Activated CD8-positive, alpha-beta memory T cell treated with anti-CD3 and anti-CD28 coated beads for 36 hours (primary cell): ENCODE data around the gene ILF3. TPM values are rescaled to one million over a fixed set of nuclear protein-coding genes. Genes with fewer than 3 reads are reported as not detected.

ENCODE experiments used
- CTCF ChIA-PET: fragments of 350-600 bp; sonication (Branson Sonifier 250); formaldehyde crosslinking; loops from one replicate; lab custom pipeline; 2021; ENCODE audit warnings: antibody characterized with exemption; lab: Charles Lee
- POLR2A ChIA-PET: fragments of 350-600 bp; sonication (Branson Sonifier 250); formaldehyde crosslinking; loops from one replicate; lab custom pipeline; 2021; ENCODE audit warnings: antibody characterized with exemption; lab: Charles Lee
- total RNA-seq, 2 experiments: library from RNA; stranded (reverse); gene quantifications; one replicate each; pipeline ENCODE4 v1.2.3, GENCODE V29; 2021

Gene ILF3
- total RNA-seq, 2 experiments from 2014 or later = 476 to 479 TPM

DNA sequence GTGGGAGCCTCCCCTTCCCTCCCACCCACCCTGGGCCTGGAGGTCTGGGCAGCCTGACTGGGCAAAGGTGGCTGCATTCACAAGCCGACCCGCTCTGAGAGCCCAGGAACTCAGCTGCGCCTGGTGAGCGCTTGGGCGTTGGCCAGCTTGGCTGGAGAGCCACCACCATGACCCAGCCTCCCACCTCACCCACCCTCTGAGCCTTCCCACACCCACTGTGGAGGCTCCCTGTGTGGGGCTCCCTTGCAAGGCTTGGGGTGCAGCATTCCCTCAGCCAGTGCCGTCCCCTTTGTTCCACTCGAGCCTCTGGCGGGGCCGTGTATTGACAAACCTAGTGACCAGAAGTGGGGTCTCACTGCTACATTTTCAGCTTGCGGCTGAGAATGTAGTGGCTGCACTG lies 32.0 kb downstream of the ILF3 start:
- CTCF ChIA-PET = interaction anchor here (0.5 to 0.8 kb wide), 2 partner anchors 13 to 182 kb away, joined by 3 read pairs; no protein-coding TSS in a partner anchor
- POLR2A ChIA-PET = no interaction called here

GRCh38 chr19:10686661-10687517 lies 32.7 kb downstream of the ILF3 start:
- ChIA-PET POLR2A (no interaction called here), CTCF (interaction anchor here (0.5 to 3.7 kb wide), 3 partner anchors 13 to 153 kb away, joined by 3 to 20 read pairs (median 4); no protein-coding TSS in a partner anchor)

- POLR2A ChIA-PET = interaction anchor here (1.3 kb wide), 1 partner anchor 26 kb away, joined by 7 read pairs; no protein-coding TSS in a partner anchor
- CTCF ChIA-PET = interaction anchor here (0.5 to 3.7 kb wide), 2 partner anchors 12 to 154 kb away, joined by 4 to 20 read pairs; no protein-coding TSS in a partner anchor
These were observed 33.6 kb downstream of the ILF3 start for GRCh38 chr19:10687518-10688288.

- ChIA-PET POLR2A (interaction anchor here (1.3 kb wide), 1 partner anchor 27 kb away, joined by 7 read pairs; no protein-coding TSS in a partner anchor), CTCF (interaction anchor here (0.5 to 3.7 kb wide), 4 partner anchors 11 to 157 kb away, joined by 3 to 20 read pairs (median 4); partner anchors contain the start of gene QTRT1)
These were observed 34.6 kb downstream of the ILF3 start for GRCh38 chr19:10688545-10689280.

DNA sequence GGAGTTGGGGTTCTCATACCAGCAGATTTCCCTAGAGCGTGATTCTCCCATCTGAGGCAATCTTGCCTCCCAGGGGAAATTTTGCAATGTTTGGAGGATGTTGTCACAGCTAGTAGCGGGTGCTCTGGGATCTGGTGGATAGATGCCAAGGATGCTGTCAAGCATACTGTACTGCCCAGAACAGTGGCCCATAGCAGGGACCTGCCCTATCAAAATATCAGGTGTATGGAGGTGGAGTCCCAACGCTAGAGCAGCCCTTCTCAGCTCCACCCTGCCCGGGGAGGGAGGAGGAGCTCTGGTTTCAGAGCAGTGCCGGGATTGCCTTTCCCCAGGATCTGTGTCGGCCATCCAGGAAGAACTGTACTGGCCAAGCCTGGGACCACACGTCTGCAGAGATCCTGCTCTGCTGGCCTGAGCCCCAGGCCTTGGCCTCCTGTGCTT lies 36.2 kb downstream of the ILF3 start:
- POLR2A ChIA-PET = interaction anchor here (0.6 kb wide), 1 partner anchor 121 kb away, joined by 3 read pairs; no protein-coding TSS in a partner anchor
- CTCF ChIA-PET = interaction anchor here (3.7 kb wide), 1 partner anchor 9 kb away, joined by 20 read pairs; no protein-coding TSS in a partner anchor

DNA sequence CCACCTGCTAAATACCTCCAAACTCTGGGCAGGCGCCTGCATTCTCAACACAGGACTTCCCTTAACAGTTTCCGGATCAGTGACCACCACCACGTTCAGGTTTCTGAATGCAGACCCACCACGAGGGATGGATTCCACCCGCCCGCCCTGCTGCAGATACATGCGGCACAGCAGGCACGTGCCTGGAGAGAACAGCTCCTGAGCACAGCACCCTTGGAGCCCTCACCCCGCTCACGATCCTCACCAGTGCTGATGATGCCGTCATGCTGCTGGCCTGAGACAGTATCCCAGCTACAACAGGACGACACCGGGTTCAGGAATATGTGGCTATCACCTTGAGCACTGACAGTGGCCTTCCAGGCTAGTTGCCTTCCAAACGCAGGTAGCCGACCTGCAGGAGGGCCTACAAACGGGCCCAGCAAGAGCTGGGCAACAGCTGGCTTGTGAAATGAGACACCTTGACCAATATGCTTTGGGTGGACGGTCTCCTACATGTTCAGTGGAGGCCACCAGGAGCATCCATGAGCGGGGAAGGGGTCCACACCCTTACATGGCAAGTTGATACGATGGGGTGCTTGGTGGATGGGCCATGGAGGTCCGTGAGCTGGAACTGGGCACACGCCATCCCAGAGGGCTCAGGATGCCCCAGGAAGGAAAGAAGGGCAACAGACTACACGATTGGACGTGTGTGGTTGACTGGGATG lies 37.2 kb downstream of the ILF3 start:
- ChIA-PET CTCF (interaction anchor here (0.6 to 2.2 kb wide), 3 partner anchors 26 to 47 kb away, joined by 4 to 6 read pairs (median 4); partner anchors contain the start of gene DNM2), POLR2A (interaction anchor here (0.5 kb wide), 1 partner anchor 252 kb away, joined by 3 read pairs; no protein-coding TSS in a partner anchor)

GRCh38 chr19:10691883-10692282 lies 37.7 kb downstream of the ILF3 start:
- ChIA-PET CTCF (interaction anchor here (0.6 to 2.2 kb wide), 5 partner anchors 20 to 124 kb away, joined by 3 to 6 read pairs (median 4); partner anchors contain the start of gene DNM2), POLR2A (no interaction called here)

DNA sequence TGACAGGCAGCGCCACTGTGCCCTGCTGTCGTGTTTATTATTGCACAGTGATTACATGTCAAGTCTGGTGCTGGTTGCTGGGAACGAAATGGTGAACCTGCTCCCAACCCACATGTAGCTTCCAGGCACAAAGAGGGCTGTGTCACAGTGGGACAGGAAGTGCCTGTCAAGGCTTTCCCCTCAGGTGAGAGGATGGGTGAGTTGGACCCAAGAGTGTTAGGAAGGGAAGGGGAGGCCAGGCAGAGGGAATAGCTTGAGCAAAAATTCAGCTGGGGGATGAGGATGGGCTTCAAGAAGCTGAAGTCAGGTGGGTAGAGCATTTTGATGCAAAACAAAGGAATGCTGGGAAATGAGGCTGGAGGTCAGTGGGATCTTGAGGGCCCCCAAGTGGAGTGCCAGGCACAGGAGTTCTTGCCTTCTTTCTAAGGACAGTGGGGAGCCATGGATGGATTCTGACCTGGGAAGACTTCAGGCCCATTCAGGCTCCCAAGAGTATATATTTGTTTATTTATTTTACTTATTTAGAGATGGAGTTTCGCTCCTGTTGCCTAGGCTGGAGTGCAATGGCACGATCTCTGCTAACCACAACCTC lies 38.6 kb downstream of the ILF3 start:
- ChIA-PET POLR2A (interaction anchor here (0.6 to 1.1 kb wide), 4 partner anchors 9 to 106 kb away, joined by 3 to 5 read pairs (median 3); no protein-coding TSS in a partner anchor), CTCF (interaction anchor here (0.7 to 2.2 kb wide), 4 partner anchors 20 to 125 kb away, joined by 3 to 6 read pairs (median 3); partner anchors contain the start of gene DNM2)

DNA sequence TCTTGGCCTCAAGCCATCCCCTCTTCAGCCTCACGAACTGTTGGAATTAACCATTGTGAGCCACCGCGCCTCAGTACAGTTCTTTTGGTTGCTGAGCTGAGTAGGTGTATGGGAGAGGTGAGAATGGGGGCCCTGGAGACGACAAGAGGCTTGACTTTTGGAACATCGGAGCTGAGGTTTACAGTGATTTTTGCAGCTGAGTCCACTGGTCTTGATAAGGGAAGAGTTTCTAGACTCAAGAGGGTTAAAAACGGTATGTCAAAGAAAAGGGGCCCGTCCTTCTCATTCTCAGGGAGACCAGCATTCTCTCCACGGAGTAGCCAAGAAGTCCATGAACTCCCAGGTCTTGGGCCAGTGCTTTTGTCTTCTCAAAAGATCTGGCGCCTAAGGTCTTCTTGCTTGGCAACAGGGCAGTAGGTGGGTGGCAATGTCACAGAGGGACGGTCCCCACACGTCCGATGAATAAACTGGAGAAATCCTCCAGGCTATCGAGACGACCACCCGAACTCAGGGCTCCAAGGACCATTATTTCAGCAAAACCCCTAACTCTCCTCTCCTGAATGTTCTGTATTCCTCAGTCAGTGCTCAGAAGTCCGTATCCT lies 40.7 kb downstream of the ILF3 start:
- ChIA-PET CTCF (interaction anchor here (1.6 to 2.1 kb wide), 3 partner anchors 22 to 113 kb away, joined by 4 to 10 read pairs (median 7); no protein-coding TSS in a partner anchor), POLR2A (interaction anchor here (0.5 to 1.2 kb wide), 3 partner anchors 23 to 208 kb away, joined by 3 to 8 read pairs (median 4); no protein-coding TSS in a partner anchor)

DNA sequence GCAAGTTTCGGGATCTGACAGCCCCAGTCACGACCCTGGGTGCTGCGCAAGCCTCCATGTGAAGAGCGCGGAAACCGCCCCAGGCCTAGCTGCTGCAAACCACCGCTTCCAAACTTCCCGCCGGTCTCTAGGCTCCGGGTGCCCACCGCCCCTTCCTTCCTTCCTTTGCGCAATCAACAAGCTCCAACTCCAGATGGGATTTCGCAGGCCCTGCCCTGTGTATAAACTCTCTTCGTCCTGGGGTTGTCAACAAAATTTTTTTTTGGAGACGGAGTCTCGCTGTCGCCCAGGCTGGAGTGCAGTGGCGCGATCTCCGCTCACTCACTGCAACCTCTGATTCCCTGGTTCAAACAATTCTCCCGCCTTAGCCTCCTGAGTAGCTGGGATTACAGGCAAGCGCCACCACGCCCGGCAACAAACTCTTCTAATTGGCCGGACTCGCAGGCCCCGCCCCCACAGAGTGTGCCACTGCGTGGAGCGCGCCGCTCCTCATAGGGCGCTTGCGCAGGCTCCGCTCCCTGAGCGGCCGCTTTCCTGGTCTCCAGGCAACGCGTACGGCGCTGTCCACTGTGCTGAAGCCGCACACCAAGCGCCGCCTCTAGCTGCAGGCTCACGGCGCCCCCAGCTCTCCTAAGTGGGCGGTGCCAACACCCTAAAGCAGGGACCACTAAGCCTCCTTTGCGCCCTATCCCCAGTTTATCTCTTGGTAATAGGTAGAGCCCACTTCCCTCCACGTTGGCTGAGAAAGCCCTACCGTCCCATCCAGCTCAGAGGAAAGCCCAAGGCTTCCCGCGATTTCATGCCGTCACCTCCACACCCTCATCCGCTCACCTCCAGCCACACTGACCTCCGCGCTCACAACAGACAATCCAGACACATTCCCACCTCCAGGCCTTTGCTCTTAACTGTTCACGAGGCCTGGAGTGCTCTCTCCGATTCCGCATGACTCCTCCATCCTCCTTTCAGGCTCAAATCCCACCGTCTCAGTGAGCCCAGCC lies 41.6 kb downstream of the ILF3 start:
- ChIA-PET CTCF (interaction anchor here (0.6 to 2.1 kb wide), 7 partner anchors 21 to 431 kb away, joined by 3 to 10 read pairs (median 4); no protein-coding TSS in a partner anchor), POLR2A (interaction anchor here (0.5 to 1.2 kb wide), 2 partner anchors 38 to 209 kb away, joined by 4 to 8 read pairs; no protein-coding TSS in a partner anchor)

DNA sequence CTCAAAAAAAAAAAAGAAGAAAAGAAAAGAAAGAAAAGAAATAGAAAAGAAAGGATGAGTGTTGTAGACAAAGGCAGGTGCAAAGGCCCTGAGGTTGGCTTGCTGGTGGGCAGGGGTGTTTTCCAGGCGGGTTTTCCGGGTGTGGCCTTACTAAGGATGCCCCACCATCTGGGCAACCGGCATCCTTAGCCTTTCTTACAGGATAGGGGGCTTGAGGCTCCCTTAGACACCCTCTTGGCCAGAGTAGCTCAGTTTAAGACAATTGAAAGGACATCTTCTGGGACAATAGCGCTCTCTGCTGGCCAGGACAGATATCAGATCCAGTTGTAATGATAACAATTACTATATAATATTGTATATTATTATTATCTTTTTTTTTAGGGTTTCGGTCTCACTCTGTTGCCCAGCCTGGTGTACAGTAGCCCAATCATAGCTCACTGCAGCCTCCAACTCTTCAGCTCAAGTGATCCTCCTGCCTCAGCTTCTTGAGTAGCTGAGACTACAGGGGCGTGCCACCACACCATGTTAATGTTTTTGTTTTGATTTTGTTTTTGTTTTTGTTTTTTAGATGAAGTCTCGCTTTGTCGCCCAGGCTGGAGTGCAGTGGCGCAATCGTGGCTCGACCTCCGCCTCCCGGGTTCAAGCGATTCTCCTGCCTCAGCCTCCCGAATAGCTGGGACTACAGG lies 45.6 kb downstream of the ILF3 start:
- POLR2A ChIA-PET = interaction anchor here (0.6 to 1.1 kb wide), 4 partner anchors 95 to 190 kb away, joined by 3 to 7 read pairs (median 4); partner anchors contain the start of gene TMED1
- CTCF ChIA-PET = interaction anchor here (0.6 to 5.6 kb wide), 39 partner anchors 9 to 226 kb away, joined by 3 to 76 read pairs (median 5); partner anchors contain the start of genes DNM2, KRI1 and TMED1

DNA sequence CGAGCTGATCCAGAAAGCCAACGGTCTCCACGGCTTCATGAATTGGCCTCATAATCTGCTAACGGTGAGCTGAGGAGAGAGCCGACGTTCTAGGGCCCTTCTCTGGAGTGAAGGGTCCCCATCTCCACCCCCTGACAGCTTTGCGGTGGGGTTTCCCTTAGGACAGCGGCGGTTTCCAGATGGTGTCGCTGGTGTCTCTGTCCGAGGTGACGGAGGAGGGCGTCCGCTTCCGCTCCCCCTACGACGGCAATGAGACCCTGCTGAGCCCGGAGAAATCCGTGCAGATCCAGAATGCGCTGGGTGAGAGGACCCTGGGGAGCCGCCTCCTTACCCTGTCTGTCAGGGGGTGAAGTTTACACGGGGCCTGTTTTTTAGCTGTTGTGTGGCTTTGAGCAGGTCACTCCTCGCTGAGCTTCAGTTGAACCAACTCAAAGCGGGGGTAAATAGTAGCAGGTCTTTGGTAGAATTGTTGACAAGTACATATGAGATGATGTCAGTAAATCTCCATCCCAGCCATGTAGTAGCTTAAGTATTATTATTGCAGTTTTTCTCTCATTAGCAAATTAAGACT lies 47.9 kb downstream of the ILF3 start:
- CTCF ChIA-PET = interaction anchor here (0.5 to 5.6 kb wide), 18 partner anchors 8 to 163 kb away, joined by 3 to 76 read pairs (median 4); partner anchors contain the start of gene DNM2
- POLR2A ChIA-PET = interaction anchor here (0.5 to 1.0 kb wide), 4 partner anchors 22 to 160 kb away, joined by 3 to 7 read pairs (median 4); partner anchors contain the start of gene SLC44A2

DNA sequence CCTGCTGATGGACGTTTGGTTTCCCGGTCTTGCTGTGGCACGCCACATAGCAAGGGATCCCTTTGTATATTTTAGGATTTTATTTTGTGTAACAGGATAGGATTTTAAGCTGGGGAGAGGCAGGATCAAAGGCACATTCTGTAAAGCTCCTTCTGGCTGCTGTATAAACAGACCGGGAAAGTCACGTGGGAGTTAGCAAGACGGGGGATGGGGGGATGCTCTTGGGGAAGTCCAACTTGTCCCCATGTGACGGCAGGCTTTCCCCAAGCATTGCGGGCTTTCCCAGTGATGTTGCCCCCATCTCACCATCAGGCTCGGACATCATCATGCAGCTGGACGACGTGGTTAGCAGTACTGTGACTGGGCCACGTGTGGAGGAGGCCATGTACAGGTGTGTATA lies 52.8 kb downstream of the ILF3 start:
- POLR2A ChIA-PET = no interaction called here
- CTCF ChIA-PET = interaction anchor here (0.9 kb wide), 1 partner anchor 11 kb away, joined by 3 read pairs; the partner anchor contains the start of gene DNM2

DNA sequence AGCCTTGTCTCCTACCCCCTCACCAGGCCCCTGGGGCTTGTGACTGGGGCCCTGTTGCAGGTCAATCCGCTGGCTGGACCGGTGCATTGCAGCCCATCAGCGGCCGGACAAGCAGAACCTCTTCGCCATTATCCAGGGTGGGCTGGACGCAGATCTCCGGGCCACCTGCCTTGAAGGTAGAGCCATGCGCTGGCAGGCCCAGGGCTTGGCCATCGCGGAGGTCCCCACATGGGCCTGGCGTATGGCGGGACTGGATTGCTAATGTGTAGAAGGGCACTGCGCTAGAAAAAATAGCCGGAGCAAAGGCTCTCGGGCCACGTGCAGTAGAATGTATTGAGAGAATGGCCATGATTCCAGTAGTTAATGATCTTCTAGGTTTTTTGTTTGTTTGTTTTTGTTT lies 53.3 kb downstream of the ILF3 start:
- ChIA-PET POLR2A (no interaction called here), CTCF (no interaction called here)
